Hematopoietic multipotent progenitor cell treated with erythropoietin and hydrocortisone succinate and interleukin-3 and kit ligand, for 17 days (in vitro differentiated cells): Measurements from ENCODE around the gene CYB5R2.

ENCODE experiments used
- DNase-seq: peaks from one replicate; pipeline ENCODE4 v3.0.0-alpha.2; 2015; ENCODE audit warnings: low spot score

The CYB5R2 gene

DNA sequence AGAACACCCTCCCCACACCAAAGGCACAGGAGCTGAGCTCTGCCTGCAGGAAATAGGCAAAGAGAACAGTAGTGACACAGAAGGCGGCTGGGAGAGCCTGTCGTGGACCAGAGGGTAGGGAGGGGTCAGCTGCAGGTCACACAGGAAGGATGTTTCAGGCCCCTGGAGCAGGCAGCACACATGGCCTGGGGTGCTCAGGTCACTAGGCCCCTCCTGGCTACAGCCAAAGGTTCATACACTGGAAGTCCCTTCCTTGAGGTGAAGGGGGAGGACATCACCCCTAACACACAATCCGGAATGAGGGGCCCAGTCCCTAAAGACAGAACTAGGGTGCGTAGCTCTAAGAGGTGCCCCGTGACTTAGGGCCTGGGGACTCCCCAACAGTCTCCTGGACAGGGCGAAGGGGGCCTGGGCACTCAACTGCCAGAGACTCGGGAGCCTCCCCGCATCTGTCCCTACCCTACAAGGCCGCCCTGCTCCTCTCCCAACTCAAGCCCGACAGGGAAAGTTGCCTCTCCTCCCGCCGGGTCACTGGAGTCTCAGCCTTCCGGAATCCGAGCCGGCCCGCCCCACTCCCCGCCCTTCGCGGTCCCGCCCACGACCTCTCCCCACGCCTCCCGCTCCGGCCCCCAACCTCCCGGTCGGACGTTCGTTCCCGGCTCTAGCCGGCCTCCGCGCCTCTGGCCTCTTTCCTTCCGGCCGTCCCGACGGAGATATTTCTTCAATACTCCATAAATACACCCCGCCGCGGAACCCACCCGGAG is at the start of gene CYB5R2:
Gene CYB5R2 (minus strand): TSS at position 541 of the 764 bp plus-strand sequence. CDS start 675 bp downstream, outside the sequence.
- no peak for DNase-seq

GRCh38 chr11:7714786-7715185 is 41.5 kb upstream of the CYB5R2 start:
- no peak for DNase-seq

GRCh38 chr11:7706377-7706776 is 33.1 kb upstream of the CYB5R2 start, which contains the start of gene OVCH2:
OVCH2 (minus strand) TSS chr11:7706477; CDS start chr11:7706394, 83 bp downstream.
- DNase-seq: no peak

DNA sequence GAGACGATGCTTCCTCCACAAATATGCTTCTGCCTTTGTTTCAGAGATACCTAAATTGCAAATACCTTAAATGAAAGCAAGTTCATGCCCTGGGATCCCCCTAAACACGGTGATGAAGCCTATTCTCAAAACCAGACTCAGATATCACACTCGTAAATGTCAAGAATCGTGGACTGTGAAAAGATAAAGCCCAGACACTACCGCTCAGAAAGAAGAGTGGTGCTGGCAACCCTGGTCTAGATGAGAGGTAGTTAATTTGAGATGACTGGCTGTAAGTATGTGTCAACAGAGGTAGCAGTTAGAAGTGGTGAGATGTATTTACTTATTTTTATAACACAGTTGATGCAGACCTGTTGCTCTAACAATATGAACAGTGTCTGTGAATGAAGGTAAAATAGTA is 30.4 kb upstream of the CYB5R2 start:
- DNase-seq: no peak

GRCh38 chr11:7696424-7696823 is 23.1 kb upstream of the CYB5R2 start:
- DNase-seq: no peak

DNA sequence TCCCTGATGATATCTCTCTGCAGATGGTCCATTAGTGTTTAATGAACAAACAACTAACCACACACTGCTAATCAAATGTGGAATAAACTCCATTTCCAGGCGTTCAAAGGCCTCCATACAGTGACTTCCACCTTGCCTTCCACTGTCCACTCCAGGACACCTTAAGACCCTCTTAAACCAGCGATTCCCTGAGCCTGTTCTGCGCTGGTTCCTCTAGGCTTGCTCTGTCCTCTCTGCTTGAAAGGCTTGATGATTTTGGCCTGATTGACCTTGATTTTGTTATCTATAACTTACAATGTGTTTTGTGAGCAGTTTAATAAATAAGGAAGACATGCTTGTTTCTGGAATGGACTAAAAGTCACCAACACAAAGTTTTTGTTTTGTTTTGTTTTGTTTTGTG is 20.9 kb upstream of the CYB5R2 start:
- no peak for DNase-seq

- DNase-seq: no peak
Measured at GRCh38 chr11:7692426-7692825, 19.1 kb upstream of the CYB5R2 start.

GRCh38 chr11:7691759-7692350 is 18.6 kb upstream of the CYB5R2 start:
- DNase-seq: no peak

GRCh38 chr11:7690648-7691047 is 17.3 kb upstream of the CYB5R2 start:
- no peak for DNase-seq

- no peak for DNase-seq
Measured at GRCh38 chr11:7689239-7689638, 15.9 kb upstream of the CYB5R2 start.

- no peak for DNase-seq
Measured at GRCh38 chr11:7688238-7688826, 15.0 kb upstream of the CYB5R2 start.

DNA sequence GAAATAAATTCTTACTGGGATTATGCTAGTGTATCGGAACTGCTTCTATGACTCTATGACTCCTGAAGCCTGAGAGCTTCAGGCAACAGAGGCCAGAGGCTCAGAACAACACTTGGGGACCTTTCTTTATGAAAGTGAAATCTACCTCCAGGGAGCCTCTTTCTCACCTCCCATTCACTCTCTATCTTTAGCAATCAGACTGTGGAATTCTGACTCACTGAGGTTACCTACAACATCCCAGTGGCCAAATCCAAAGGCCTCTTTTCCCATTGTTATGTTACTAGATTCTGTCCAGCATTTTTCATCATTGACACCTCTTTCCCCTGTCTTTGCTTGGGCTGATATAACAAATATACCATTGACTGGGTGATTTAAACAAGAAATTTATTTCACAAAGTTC is 14.1 kb upstream of the CYB5R2 start:
- no peak for DNase-seq

- DNase-seq: no peak
Measured at GRCh38 chr11:7686761-7687160, 13.5 kb upstream of the CYB5R2 start.

DNA sequence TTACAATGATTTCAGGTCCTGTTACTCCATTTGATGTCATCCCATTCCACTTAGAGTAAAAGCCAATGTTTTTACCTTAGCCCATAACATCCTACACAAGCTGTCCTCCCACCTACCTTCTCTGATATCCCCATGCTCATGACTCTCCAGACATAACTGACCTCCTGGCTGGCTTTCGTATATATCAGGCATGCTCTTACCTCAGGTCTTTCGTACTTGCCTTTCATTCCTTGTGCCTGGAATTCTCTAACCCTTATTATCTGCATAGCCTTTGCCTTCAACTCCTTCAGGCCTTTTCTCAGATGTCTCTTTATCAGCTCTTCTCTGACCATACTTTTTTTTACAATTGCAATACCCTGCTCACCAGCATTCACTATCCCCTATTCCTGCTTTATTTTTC is 10.3 kb upstream of the CYB5R2 start:
- no peak for DNase-seq

DNA sequence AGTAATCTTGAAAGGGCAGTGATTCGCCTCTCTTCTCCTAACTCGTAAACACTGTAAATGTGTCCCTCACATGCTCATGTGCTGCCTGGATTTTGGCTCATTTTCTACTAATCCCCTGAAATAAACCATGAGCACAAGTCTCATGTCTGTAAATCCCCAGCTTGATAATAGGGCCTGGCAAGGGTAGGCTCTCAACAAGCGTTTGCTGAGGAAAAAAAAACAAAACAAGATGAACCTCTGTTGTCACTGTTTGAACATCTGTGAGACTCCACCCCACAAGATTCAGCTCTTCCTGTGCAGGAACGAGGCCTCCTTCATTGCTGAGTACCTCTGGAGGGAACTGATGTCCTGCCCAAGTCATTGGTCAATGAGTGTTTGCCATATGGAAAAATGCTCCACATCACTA is 4.5 kb upstream of the CYB5R2 start:
- DNase-seq: no peak

DNA sequence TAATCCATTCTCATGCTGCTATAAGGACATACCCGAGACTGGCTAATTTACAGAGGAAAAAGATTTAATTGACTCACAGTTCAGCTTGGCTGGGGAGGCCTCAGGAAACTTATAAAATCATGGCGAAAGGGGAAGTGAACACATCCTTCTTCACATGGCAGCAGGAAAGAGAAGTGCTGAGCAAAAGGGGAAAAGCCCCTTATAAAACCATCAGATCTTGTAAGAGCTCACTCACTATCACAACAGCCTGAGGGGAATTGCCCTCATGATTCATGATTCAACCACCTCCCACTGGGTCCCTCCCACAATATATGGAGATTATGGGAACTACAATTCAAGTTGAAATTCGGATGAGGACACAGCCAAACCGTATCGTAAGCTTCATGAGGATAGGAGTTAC is 3.8 kb upstream of the CYB5R2 start:
- DNase-seq: no peak

DNA sequence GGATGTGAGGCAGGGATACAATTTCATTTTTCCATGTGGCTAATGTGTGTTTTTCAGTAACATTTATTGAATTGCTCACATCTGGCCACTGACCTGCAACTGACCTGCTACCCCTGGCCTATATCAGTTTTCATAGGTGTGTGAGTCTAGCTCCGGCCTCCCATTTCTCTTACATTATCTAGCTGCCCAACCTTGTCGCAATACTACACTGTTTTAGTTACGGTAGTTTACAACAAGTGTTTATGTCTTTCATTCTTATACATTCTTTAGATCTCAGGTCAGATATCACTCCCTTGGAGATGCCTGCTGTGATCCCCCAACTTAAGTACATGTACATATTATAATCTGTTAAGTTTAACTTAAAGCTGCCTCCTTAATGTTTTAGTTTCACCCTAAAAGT is 2.3 kb upstream of the CYB5R2 start:
- DNase-seq: no peak

DNA sequence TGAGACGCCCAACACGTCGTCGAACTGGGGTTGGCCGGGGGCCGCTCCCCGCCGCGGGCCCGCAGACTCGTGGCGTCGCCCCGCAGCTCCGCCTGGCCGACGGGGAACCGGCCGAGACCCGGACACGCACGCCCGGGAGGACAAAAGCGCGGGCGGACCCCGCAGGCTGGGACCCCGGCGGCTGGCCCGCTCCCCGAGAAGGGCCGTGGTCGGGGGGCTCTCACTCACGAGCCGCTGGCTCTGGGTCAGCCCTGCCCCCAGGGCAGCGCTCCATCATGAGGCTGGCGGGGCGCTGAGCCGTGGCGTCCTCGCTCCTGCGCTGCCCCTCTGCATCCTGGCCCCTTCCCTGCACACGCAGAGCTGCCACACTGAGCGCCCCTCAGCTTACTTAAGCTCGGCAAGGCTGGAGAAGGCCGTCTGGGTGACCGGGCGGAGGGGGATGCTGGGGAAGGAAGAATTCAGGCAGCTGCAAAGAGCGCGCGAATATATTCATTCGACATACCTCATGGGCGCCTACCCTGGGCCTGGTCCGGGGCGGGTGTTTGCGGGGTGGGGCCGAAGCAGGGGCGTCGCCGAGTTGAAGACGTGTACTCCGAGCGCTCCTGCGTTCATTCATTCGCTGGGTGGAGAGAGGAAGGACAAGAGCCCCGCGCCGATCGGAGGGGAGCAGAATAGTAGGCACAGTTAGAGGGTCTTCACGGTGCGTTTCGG is 579 bp upstream of the CYB5R2 start:
- no peak for DNase-seq

- no peak for DNase-seq
Measured at GRCh38 chr11:7672276-7672959, 882 bp downstream of the CYB5R2 start.

- no peak for DNase-seq
Measured at GRCh38 chr11:7671347-7672215, 1.7 kb downstream of the CYB5R2 start.

GRCh38 chr11:7670641-7671040 is 2.7 kb downstream of the CYB5R2 start:
- DNase-seq: no peak
